Measurements from ENCODE around the gene PEX5.

DNA sequence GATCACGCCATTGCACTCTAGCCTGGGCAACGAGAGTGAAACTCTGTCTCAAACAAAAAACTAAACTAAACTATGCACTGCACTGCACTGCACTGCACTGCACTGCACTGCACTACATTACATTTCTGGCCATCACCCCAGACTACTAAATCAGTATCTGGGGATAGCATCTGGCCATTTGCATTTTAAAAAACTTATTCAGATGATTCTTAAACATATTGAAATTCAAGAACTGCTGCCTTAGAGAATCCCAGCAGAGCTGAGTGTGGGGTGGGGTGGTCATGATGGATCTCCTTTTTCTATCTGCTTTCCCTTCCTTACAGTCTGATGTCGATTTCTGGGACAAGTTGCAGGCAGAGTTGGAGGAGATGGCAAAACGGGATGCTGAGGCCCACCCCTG, 13.6 kb downstream of the PEX5 start:
- no peak for TF ChIP-seq ZNF274 (IDR thresholded peaks at IDR 0.05; ENCODE audit: borderline replicate concordance, extremely low read depth, low read length)
- TF ChIP-seq BCL11A (IDR thresholded peaks at IDR 0.05; ENCODE audit: low read depth in 2 of 2, low read length in 2 of 2): no peak
- no peak for TF ChIP-seq USF2 (IDR thresholded peaks at IDR 0.05; ENCODE audit: low read length)
- no peak for TF ChIP-seq RFX5 (IDR thresholded peaks at IDR 0.05; ENCODE audit: borderline replicate concordance, low read depth, low read length)
- TF ChIP-seq, protein P1, sequence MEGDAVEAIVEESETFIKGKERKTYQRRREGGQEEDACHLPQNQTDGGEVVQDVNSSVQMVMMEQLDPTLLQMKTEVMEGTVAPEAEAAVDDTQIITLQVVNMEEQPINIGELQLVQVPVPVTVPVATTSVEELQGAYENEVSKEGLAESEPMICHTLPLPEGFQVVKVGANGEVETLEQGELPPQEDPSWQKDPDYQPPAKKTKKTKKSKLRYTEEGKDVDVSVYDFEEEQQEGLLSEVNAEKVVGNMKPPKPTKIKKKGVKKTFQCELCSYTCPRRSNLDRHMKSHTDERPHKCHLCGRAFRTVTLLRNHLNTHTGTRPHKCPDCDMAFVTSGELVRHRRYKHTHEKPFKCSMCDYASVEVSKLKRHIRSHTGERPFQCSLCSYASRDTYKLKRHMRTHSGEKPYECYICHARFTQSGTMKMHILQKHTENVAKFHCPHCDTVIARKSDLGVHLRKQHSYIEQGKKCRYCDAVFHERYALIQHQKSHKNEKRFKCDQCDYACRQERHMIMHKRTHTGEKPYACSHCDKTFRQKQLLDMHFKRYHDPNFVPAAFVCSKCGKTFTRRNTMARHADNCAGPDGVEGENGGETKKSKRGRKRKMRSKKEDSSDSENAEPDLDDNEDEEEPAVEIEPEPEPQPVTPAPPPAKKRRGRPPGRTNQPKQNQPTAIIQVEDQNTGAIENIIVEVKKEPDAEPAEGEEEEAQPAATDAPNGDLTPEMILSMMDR (IDR thresholded peaks at IDR 0.05; ENCODE audit: control extremely low read depth in 1 of 3, insufficient read depth in 1 of 3, low read depth in 1 of 3, low read length in 3 of 3): no peak
- no peak for TF ChIP-seq POLR2AphosphoS5 (IDR thresholded peaks at IDR 0.05; ENCODE audit: low read depth, low read length)
- no peak for TF ChIP-seq RNF2 (IDR thresholded peaks at IDR 0.05; ENCODE audit: borderline replicate concordance, low read depth, low read length, missing control alignments, poor library complexity, severe bottlenecking)
- no peak for TF ChIP-seq SP2 (IDR thresholded peaks at IDR 0.05; ENCODE audit: low read length)
- no peak for TF ChIP-seq SUZ12 (IDR thresholded peaks at IDR 0.05; ENCODE audit: low read length)
